NCI-H510A treated with DMSO at 0.1 percent for 48 hours (cell line): ENCODE data around the gene PTPN2.
"Not testable (repeated sequence)": the region's sequence is repeated elsewhere in the genome, so short reads cannot be mapped to it uniquely, and the experiment has no call there.

ENCODE experiments used
- DNase-seq: peaks from one replicate; lab custom pipeline; 2025; lab: John Stamatoyannopoulos, UW

The PTPN2 gene

DNA sequence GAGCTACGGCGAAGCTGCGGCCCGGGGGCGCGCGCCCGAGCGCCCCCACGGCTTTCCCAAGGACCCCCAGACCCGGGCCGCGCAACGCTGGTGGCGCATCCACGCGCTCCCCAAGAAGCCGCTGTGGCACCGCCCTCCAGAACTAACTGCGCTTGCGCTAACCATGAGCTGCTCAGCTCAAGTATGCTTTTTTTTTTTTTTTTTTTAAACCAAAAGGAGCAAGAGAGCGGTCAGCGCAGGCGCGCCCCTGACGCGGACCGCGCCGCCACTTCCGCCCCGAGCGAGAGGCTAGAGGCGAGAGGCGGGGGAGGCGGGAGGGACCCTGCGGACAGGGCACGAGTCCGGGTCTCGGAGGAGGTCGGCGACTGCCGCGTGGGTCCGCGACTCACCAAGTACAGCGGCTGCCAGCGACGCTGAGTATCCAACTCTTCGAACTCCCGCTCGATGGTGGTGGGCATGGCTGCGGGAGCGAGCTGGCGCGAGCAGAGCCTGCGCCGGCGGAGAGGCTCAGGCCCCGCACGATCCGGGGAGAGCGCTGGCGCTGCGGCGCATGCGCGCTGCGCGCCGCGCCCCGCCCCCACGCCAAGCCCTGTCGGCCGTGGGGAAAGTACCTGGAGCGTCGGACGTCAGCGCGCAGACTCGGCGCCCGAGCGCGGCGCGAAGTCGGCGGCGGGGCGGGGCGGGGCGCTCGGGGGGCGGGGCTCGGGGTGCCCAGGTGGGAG lies at the start of gene PTPN2:
PTPN2 (minus strand) TSS at position 554 of the 722 bp plus-strand sequence; CDS start at position 458, 96 bp downstream.
- peak; percentile 67 for DNase-seq

DNA sequence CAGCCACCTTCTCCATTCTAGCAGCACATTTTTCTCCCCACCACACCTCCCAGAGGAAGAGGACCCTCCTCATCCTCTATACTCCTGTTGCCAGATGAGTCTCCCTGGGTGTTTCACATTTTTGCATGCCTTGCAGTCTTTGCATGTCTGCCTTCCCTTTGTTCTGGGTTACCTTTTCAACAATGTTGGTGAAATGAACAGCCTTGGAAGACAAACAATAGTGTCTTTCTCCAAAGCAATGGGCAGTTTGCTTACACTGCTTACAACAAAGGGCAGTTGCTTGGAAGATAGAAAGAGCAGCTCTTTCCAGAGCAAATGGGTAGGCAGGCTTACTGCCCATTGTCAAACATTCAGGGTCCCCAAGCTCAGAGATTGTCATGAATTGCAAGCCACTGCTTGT lies 49.3 kb upstream of the PTPN2 start:
- no peak for DNase-seq

DNA sequence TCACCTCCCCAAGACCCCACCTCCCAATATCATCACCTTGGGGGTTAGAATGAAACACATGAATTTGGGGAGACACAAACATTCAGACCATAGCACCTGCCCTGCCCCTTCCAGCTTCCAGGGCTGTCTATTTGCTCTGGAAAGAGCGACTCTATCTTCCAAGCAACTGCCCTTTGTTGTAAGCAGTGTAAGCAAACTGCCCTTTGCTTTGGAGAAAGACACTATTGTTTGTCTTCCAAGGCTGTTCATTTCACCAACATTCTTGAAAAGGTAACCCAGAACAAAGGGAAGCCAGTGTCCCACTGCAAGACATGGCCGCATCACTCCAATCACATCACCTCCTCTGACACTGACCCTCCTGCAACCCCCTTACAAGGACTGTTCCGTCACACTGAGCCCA lies 46.9 kb upstream of the PTPN2 start:
- no peak for DNase-seq

DNA sequence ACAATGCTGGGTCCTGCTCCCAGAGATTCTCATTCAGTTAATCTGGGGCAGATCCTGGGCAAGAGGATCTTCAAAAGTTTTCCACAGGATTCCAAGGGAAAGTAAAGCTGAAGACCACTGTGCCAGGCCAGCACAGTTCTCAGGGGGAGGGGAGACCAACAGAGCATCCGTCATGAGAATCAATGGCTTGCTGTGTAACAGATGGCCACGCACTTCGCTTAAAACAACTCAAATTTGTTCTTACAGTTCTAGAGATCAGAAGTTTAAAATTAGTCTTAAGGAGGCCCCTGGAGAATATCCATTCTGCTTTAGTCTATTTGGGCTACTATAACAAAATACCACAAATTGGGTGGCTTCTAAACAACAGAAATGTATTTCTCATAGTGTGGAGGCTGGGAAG lies 46.3 kb upstream of the PTPN2 start:
- DNase-seq, result no peak

DNA sequence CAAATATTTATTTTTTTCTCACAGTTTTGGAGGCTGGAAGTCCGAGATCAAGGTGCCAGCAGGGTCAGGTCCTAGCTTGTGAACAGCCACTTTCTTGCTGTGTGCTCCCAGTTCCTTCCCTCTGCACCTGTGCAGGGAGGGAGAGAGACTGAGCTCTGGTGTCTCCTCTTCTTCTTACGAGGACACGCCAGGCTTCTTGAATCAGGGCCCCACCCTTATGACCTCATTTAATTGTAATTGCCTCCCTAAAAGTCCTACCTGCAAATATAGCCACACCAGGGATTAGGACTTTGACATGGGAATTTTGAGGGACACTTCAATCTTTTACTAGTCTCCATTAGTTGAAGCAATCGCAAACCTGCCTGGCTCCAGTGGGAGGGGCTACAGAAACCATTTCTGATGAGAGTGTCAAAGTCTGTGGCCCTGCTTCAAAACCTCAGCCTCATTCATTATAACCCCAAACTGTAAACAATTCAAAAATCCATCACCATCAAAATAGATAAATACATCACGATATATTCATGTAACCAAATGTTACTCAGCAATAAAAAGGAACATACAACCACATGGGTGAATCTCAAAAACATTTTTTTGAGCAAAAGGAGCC lies 45.5 kb upstream of the PTPN2 start:
- DNase-seq, result no peak

DNA sequence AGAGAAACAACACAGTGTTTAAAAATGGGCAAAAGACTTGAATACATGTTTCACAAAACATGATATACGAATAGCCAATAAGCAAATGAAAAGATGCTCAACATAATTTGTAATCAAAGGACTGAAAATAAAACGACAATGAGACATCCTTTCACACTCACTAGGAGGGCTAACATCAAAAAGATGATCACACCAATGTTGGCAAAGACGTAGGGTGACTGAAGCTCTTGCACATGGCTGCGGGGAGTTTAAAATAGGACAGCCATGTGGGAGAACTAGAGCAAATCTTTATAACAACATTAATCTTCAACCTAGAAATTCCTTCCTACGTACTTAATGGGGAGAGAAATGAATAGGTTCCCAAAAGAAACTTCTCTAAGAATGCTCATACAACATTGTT lies 44.6 kb upstream of the PTPN2 start:
- DNase-seq, result no peak

DNA sequence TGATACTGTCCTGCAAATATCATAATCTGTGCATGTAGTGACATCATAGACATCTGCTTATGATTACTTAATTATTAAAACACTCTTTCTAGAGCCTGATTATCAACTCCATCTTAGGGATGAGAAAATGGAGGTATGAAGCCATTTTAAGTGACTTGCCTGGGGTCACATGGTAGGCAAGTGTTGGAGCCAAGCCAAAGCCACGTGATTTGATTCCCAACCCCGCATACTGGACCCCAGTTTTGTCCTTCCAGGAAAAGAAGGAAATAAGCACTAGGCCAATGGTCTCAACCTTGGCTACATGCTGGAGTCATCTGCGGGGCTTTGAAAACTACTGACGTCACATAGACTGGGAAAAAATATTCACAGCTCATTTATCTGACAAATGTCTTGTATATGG lies 44.2 kb upstream of the PTPN2 start:
- DNase-seq, result no peak

DNA sequence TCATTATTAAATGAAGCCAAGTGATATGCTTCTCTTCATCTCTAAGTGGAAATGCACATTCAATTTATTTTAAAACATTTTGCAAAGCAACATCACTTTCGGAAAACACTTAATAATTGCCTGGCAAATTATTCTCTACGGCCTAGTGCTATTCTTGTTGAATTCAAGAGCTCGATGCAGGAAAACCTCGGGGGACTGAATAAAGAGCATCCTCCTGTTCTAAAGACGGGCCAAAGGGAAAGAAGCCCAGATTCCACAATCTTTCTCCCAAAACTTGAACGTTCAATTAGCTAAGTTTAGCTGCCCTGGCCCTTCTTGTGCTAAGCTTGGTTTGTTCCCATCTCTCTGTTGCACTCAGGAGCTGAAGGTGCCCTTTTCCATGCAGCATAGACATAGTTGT lies 40.6 kb upstream of the PTPN2 start:
- DNase-seq, result no peak

DNA sequence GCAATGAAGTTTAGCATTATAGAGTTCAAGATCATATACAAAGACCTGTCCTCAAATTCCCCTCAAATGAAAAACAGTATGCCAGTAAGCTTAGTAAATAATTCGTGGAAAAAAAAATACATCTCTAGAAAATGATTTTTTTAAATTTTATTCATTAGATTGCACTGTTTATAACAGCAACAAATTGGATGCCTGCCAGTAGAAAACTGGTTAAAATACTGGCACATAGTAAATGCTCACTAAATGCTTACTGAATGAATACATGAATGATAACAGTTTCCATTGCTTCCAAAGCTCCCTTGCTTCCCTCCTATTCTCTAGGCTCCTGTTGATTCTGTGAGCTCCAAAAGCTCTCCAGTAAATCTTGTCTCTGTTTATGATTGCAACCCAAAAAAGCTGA lies 38.2 kb upstream of the PTPN2 start:
- DNase-seq, result no peak

DNA sequence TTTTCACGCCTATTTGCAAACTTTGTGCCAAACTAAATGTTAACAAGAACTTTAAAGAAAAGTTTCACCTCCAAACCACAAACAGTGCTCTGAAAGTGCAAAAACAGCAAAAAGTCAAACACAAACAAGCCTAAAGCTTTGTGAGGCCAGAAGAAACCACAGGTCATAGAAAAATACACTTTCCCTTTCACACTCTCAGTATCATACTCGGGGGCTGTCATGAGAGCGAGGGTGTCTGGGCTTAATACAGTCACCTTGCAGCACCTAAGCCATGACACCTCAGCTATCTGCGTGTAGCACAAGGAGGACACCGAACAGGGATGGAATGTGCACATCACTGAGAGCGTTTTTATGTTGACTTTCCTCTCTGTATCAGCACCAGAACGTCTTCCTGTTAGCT lies 37.1 kb upstream of the PTPN2 start:
- no peak for DNase-seq

DNA sequence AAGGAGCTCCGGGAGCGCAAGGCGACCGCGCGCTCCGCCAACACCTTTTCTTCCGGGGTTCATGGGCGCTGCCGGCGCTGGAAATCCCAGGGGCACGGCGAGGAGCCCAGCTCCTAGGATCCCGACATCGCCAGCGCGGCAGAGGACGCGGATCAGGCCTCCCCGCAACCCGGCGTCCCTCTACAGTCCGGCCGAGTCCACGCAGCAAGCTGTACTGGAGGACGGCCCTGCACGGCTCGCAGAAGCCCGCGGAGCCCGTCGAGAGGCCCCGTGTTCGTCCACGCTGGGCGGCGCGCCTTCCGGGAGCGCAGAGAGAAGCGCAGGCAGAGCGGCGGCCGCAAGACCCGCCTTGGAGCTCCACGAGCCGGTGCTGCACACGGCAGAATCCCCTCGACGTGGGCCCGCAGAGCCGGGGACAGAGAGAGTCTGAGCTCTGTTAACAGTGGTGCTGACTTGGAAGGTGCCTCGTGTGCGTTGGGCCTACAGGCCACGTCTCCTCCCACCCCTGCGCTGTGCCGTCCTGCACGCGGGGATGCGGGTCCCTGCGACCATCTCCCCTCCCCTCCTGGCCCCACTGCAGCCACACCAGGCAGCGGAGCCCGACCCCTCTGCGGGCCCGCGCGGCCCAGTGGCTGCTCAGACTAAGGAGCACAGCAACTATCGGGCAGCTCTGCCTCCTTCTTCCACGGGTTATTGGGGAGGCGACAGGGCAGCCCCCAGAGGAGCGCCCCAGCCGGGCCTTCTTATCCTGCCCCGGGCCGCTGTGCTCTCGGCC lies 28.1 kb upstream of the PTPN2 start:
- DNase-seq, result no peak

DNA sequence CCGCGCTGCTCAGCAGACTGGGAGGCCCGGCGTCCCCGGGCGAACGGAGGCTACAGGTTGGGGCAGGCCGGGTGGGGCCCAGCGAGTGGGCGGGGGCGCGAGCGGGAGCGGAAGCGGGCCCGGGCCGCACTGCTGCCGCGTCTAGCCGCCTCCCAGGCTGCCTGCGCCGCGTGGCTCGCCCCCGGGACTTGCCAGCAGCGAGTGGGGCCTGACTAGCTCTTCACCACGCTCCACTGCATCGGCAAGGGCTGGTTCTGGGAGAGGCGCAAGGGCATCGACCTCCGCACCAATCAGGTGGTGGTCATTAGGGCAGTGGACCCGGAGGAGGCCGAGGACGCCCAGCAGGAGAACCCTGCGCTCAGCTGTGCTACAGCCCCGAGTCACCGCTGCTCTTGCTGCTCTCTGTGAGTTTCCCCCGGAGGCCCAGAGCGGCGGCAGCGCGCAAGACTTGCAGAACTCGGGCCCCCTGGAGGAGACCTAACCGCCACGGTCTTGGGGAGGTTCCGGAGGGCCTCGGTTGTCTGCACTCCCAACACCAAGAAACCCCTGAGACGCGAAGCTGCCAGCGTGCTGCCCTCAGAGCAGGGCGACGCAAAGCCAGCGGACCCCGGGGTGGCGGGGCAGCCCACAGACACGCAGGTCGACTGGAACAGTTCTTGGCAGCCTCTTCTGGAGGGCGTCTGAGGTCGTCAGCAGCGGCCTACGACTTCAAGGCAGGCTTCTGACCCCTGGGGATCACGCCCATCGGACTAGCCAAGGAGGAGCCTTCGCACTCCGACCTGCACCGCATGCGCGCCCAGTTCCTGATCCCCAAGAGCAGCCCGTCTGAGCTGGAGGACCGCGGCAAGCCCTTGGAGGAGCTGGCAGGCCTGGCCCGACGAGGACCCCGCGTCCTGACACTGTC lies 27.2 kb upstream of the PTPN2 start:
- no peak for DNase-seq

DNA sequence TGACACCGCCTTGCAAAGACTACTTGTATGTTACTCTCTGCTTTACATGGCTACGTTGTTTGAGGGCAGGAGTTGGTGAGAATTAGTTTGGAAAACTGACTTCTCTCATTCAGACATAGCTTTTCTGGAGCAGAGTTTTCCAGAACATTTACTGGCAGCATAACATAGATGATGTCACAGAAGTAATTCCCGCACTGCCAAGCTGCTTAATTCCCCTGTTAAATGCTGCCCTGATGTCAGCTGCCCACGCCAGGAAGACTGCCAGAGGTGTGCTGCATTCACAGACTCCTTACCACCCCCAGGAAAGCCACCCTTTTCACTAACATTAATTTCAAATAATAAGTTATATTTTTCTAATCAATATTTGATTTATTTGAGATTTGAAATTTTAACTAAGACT lies 24.7 kb upstream of the PTPN2 start:
- DNase-seq, result no peak

DNA sequence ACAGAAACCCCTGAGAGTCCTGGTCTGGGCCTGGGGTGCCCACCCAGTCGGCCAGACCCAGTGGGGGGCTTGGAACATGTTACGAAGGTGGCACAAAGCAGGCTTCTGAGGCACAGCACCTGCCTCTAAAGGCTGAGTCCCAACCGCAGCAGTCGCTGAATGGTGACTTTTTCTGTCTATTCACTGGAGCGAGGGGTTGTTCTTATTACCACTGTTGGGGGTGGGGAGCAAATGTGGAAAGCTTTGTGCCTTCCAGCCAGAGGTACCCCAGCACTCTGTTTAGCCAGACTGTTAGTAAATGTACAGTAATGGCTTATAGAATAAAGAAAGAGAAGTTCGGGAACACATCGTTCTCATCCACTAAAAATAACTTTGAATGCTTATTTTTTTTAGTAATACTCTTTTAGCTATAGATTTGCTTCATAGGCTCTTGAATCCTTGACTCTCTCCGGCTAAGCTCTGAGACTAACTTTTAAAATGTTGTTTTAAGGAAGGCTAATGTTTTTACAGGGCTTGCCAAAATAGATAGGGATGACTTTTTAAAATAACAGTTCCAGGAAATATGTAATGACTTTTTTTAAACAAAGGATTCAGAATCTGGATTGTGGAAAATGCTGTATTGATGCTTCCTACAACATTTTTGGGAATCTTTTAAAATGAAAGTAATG lies 23.4 kb upstream of the PTPN2 start:
- DNase-seq, result no peak

DNA sequence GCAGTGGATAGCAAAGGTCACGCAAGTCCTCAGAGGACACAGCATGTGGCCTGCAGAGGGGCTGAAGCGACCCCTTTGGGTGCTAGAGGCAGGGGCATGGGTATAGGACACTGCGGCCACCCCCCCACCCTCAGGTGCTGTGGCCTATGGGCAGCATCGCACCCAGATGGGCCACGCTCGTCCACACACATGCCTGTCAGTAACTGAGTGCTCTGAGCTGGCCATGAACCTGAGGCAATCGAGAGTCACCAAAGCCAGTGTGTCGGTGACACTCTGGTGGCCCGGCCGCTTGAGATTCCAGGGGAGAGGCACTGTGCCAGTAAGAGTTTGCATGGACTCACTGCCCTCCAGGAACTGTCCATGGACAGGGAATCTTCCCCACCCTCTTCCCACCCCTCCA lies 22.7 kb upstream of the PTPN2 start:
- DNase-seq, result no peak

DNA sequence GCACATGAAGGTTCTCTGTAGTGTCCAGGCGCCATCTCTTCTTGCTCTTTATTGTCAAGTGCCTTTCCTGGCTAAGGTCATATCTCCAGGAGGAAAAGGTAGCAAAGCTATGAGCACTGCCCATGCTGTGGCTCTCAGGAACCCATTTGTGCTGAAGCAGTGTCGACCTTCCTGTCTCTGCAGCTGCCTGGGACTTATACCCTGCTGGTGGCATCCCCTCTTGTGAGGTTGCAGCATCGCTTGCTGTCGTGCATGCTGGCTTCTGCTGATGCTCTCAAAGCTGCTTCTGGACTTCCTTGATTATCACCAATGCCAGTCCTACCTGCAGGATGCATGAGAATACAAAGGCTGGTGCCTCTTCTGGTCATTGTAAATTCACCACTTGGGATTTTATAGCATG lies 22.1 kb upstream of the PTPN2 start:
- DNase-seq, result no peak

DNA sequence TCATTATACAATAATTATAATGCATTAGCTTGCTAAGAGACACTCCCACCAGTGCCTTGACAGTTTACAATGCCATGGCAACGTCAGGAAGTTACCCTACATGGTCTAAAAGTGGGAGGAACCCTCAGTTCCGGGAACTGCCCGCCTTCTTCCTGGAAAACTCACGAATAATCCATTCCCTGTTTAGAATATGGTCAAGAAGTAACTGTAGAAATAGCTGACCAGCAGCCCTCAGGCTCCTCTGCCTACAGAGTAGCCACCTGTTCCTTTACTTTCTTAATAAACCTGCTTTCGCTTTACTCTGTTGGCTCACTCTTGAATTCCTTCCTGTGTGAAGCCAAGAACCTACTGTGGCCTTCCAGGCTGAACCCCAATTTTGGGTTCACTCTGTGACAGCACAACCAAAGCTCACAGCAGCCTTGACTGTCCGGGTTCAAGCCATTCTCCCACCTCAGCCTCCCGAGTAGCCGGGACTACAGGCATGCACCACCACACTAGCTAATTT lies 20.0 kb upstream of the PTPN2 start:
- DNase-seq, result no peak

DNA sequence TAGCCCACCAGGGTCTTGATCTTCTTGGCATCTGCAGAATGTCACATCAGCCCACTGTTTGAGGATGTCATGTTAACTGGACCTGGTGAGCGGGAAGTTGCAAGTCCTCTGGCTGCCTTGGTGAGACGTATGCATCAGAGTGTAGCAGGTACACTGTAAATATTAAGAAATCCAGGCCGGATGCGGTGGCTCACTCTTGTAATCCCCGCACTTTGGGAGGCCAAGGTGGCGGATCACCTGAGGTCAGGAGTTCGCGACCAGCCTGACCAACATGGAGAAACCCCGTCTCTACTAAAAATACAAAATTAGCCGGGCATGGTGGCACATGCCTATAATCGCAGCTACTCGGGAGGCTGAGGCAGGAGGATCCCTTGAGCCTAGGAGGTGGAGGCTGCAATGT lies 17.2 kb upstream of the PTPN2 start:
- DNase-seq, result not testable (repeated sequence)

DNA sequence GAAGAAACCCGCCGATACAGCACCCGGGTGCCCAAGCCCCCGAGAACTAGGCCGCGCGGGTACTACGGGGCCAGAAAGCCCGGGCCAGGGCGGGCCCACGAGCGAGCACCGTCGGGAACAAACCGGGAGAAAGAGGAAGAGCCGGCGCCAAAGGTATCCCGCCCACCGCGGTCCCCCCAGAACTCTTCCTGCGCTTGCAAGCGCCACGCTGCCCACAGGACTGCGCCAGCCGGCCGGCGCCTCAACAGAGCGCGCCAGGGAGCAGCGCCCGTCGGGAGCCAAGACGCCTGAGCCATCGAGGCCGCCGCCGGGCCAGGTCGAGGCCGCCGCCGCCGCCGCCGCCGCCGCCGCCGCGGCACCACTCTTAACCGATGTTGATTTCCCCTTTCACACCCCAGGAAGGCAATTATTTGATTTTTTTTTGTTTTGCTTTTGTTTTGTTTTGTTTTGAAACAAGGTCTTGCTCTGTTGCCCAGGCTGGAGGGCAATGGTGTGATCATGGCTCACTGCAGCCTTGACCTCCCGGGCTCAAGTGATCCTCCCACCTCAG lies 12.8 kb upstream of the PTPN2 start:
- DNase-seq, result not testable (repeated sequence)

DNA sequence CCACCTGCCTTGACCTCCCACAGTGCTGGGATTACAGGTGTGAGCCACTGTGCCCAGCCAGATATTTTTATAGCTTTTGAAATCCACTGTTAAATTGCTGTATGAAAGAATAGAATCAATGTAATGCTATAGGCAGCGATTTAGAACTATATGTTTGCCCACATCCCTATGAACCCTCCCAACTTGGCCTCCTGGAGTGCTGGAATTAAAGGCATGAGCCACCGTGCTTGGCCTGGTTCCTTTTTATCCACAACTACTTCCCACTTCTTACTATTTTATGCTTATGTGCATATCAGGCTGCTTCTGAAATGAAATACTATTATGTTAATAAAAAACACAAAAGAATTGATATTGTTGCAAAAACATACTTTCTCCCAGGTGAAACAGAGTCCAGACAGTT lies 11.6 kb upstream of the PTPN2 start:
- DNase-seq, result no peak

DNA sequence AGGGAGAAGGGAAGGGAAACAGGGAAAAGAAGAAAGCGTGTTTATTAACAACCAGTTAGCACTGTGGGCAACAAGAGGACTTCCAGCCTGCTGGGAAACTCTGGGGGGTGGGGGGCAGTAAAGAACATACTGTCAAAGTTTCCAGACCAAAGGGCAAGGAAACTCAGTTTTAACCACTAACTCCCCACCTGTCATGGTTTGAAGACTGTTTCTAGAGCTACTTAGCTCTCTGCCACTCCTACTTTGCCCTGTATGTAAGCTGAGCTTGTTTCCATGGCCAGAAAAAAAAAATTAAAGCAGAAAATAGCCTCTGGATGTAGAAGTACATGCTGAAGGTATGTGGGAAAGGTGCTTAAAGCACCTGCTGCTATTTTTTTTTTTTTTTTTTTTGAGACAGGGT lies 11.0 kb upstream of the PTPN2 start:
- no peak for DNase-seq
